SK-N-SH treated with all-trans-retinoic acid at 6 μM for 48 hours (cell line): ENCODE data around the gene NINJ1.

Source experiments
- CREB5 ChIP-seq: fragments of 250-450 bp; sonication (Bioruptor Pico); IDR thresholded peaks from 2 replicates; pipeline ENCODE4 v1.5.1; 2020; ENCODE audit warnings: low read depth, mild to moderate bottlenecking, moderate library complexity
- CSDC2 ChIP-seq: fragments of 250-450 bp; sonication (Bioruptor Pico); IDR thresholded peaks from 2 replicates; pipeline ENCODE4 v1.5.0; 2020; ENCODE audit warnings: mild to moderate bottlenecking, moderate library complexity
- GLIS3 ChIP-seq: fragments of 250-450 bp; sonication (Bioruptor Pico); IDR thresholded peaks from 2 replicates; pipeline ENCODE4 v1.5.0; 2020; ENCODE audit warnings: mild to moderate bottlenecking, moderate library complexity
- OSR1 ChIP-seq: fragments of 250-450 bp; sonication (Bioruptor Pico); IDR thresholded peaks from 2 replicates; pipeline ENCODE4 v1.8.0; 2022; ENCODE audit warnings: moderate library complexity, mild to moderate bottlenecking, inconsistent platforms
- PATZ1 ChIP-seq: fragments of 250-450 bp; sonication (Bioruptor Pico); IDR thresholded peaks from 2 replicates; pipeline ENCODE4 v1.8.0; 2020; ENCODE audit warnings: mild to moderate bottlenecking, moderate library complexity, borderline replicate concordance
- TOX ChIP-seq: fragments of 250-450 bp; sonication (Bioruptor Pico); IDR thresholded peaks from 2 replicates; pipeline ENCODE4 v1.8.0; 2021; ENCODE audit warnings: mild to moderate bottlenecking, moderate library complexity, borderline replicate concordance
- ZFP3 ChIP-seq: fragments of 250-450 bp; sonication (Bioruptor Pico); IDR thresholded peaks from 2 replicates; pipeline ENCODE4 v1.5.0; 2020; ENCODE audit warnings: mild to moderate bottlenecking, moderate library complexity

- TF ChIP-seq GLIS3 (CRISPR knock-in tag), result no peak
- TF ChIP-seq CSDC2 (CRISPR knock-in tag), result no peak
- no peak for TF ChIP-seq OSR1 (CRISPR knock-in tag)
- TF ChIP-seq ZFP3, result no peak
- TF ChIP-seq CREB5 (CRISPR knock-in tag), result no peak
- no peak for TF ChIP-seq PATZ1 (CRISPR knock-in tag)
- no peak for TF ChIP-seq TOX (CRISPR knock-in tag)
These were observed 33.8 kb upstream of the NINJ1 start for GRCh38 chr9:93167838-93168237.
